H1 (cell line): ENCODE data around the gene TCEAL4. TPM values are rescaled to one million over a fixed set of nuclear protein-coding genes. Genes with fewer than 3 reads are reported as not detected.

ENCODE experiments used
- CHD1 ChIP-seq: IDR thresholded peaks from 2 replicates; pipeline ENCODE4 v1.6.1; 2012; ENCODE audit warnings: low read depth, low read length, improper control_type of control experiment
- ZNF274 ChIP-seq: IDR thresholded peaks from 2 replicates; pipeline ENCODE4 v1.7.0; 2012; ENCODE audit warnings: low read length, borderline replicate concordance; ENCODE audit errors: extremely low read depth
- polyA plus RNA-seq, 7 experiments: library from polyadenylated mRNA; depleted of rRNA in 3 of 7; stranded (reverse) in 5 of 7; unstranded in 2 of 7; fragments of >200 nt in 5 of 7; fragments of 200-250 nt in 2 of 7; gene quantifications; 1 replicate in 5 of 7; 2 replicates in 1 of 7; 4 replicates in 1 of 7; pipeline versions ENCODE4 v1.2.1 to v1.2.3, GENCODE V29; 2011 to 2013; ENCODE audit warnings: missing spikeins in 2 of 7, mixed read lengths in 2 of 7
- total RNA-seq: library from RNA; stranded (reverse); fragmentation: NEBNext Ultra II Directional; extraction: Animal tissue kit (Norgen Biotek cat#: 25700); gene quantifications from 2 replicates; pipeline ENCODE4 v1.2.1, GENCODE V29; 2021
- TF ChIP-seq, protein P1 (sequence below), 3 experiments: IDR thresholded peaks; 1 replicate in 2 of 3; 2 replicates in 1 of 3; pipeline versions ENCODE4 v1.5.1 to v1.6.1; 2011; ENCODE audit warnings: low read length in 3 of 3, mild to moderate bottlenecking in 3 of 3, inconsistent platforms in 2 of 3, low read depth in 1 of 3, moderate library complexity in 1 of 3; ENCODE audit not compliant: insufficient read depth in 1 of 3; ENCODE audit errors: control extremely low read depth in 1 of 3

Gene TCEAL4
- total and polyA plus RNA-seq, 2 of the 8 experiments (the other 6 are each of a cell fraction or from before 2014, with no cell fraction given): 10.1 to 53.0 TPM

GRCh38 chrX:103631145-103631544 lies 45.8 kb downstream of the TCEAL4 start (continued):
- TF ChIP-seq CHD1 (no peak), ZNF274 (no peak)
- TF ChIP-seq, protein P1, sequence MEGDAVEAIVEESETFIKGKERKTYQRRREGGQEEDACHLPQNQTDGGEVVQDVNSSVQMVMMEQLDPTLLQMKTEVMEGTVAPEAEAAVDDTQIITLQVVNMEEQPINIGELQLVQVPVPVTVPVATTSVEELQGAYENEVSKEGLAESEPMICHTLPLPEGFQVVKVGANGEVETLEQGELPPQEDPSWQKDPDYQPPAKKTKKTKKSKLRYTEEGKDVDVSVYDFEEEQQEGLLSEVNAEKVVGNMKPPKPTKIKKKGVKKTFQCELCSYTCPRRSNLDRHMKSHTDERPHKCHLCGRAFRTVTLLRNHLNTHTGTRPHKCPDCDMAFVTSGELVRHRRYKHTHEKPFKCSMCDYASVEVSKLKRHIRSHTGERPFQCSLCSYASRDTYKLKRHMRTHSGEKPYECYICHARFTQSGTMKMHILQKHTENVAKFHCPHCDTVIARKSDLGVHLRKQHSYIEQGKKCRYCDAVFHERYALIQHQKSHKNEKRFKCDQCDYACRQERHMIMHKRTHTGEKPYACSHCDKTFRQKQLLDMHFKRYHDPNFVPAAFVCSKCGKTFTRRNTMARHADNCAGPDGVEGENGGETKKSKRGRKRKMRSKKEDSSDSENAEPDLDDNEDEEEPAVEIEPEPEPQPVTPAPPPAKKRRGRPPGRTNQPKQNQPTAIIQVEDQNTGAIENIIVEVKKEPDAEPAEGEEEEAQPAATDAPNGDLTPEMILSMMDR (IDR thresholded peaks at IDR 0.05; ENCODE audit: control extremely low read depth in 1 of 3, insufficient read depth in 1 of 3, low read depth in 1 of 3, low read length in 3 of 3): no peak
